Osteoblast (primary cell): ENCODE data around the gene SLC18A2. TPM values are rescaled to one million over a fixed set of nuclear protein-coding genes. Genes with fewer than 3 reads are reported as not detected.

Experiments
- DNase-seq: peaks from one replicate; pipeline ENCODE4 v3.0.0; 2011; ENCODE audit warnings: low spot score, mixed read lengths; ENCODE audit not compliant: insufficient read length; ENCODE audit errors: missing footprints
- H2AFZ ChIP-seq: 2 replicates; pipeline ENCODE4 v1.6.0; 2011; ENCODE audit warnings: mild to moderate bottlenecking, low read length
- H3K27ac ChIP-seq: 2 replicates; pipeline ENCODE4 v1.5.1; 2011; ENCODE audit warnings: mild to moderate bottlenecking, low read depth, low read length, moderate library complexity
- H3K27me3 ChIP-seq: 2 replicates; pipeline ENCODE4 v1.6.0; 2012; ENCODE audit warnings: mild to moderate bottlenecking, control low read depth, inconsistent platforms, low read length, moderate library complexity; ENCODE audit not compliant: insufficient read depth
- H3K36me3 ChIP-seq: 2 replicates; pipeline ENCODE4 v1.5.1; 2011; ENCODE audit warnings: mild to moderate bottlenecking, low read length, control low read depth, moderate library complexity; ENCODE audit not compliant: insufficient read depth
- H3K4me1 ChIP-seq: 2 replicates; pipeline ENCODE4 v1.5.1; 2011; ENCODE audit warnings: mild to moderate bottlenecking, low read length, control low read depth, moderate library complexity; ENCODE audit not compliant: insufficient read depth
- H3K4me2 ChIP-seq: 2 replicates; pipeline ENCODE4 v1.6.0; 2011; ENCODE audit warnings: mild to moderate bottlenecking, low read length; ENCODE audit not compliant: insufficient read depth
- H3K4me3 ChIP-seq: fragments of 200-600 bp; sonication (generic); 3 replicates; pipeline ENCODE4 v1.5.1; 2012; ENCODE audit warnings: mild to moderate bottlenecking, low read length, inconsistent platforms; ENCODE audit not compliant: insufficient read depth
- H3K79me2 ChIP-seq: 2 replicates; pipeline ENCODE4 v1.6.0; 2012; ENCODE audit warnings: mild to moderate bottlenecking, low read length, control low read depth, inconsistent platforms; ENCODE audit not compliant: insufficient read depth
- H3K9me3 ChIP-seq: 2 replicates; pipeline ENCODE4 v1.5.1; 2011; ENCODE audit warnings: low read depth, low read length, control low read depth
- H4K20me1 ChIP-seq: 2 replicates; pipeline ENCODE4 v1.6.0; 2012; ENCODE audit warnings: mild to moderate bottlenecking, low read length, control low read depth; ENCODE audit not compliant: insufficient read depth
- total RNA-seq: library from RNA; depleted of rRNA; stranded (reverse); fragments of >200 nt; gene quantifications from 2 replicates; pipeline ENCODE4 v1.2.3, GENCODE V29; 2012
- TF ChIP-seq, protein P1 (sequence below): IDR thresholded peaks from 2 replicates; pipeline ENCODE4 v1.5.1; 2011; ENCODE audit warnings: mild to moderate bottlenecking, low read depth, low read length, moderate library complexity; ENCODE audit errors: extremely low read depth

The SLC18A2 gene
- total RNA-seq, 1 donor = not detected

DNA sequence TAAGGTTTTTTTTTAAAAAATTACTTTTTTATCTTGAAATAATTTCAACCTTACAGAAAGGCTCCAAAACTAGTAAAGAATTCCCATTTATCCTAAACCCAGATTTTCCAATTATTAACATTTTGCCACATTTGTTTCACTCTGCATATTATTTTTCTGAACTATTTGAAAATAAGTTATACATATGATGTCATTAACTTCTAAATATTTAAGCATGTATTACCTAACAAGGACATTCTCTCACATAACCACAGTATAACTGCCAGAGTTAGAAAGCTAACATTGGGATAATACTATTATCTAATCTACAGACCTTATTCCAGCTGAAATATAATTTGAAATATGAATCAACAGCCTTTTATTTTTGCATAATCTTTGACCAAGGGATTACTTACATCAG lies 65.8 kb downstream of the SLC18A2 start:
- Histone ChIP-seq H2AFZ (no peak overlapping the region), H3K4me2 (no peak overlapping the region), H3K36me3 (no peaks in the 10 kb centered on the region), H3K79me2 (peaks cover 2% of the 10 kb centered on the region), H3K4me1 (no peaks in the 10 kb centered on the region), H3K27me3 (no peaks in the 10 kb centered on the region), H3K27ac (no peak overlapping the region), H4K20me1 (peaks cover 2% of the 10 kb centered on the region), H3K4me3 (no peak overlapping the region), H3K9me3 (no peaks in the 10 kb centered on the region)
- DNase-seq = no peak
- TF ChIP-seq, protein P1, sequence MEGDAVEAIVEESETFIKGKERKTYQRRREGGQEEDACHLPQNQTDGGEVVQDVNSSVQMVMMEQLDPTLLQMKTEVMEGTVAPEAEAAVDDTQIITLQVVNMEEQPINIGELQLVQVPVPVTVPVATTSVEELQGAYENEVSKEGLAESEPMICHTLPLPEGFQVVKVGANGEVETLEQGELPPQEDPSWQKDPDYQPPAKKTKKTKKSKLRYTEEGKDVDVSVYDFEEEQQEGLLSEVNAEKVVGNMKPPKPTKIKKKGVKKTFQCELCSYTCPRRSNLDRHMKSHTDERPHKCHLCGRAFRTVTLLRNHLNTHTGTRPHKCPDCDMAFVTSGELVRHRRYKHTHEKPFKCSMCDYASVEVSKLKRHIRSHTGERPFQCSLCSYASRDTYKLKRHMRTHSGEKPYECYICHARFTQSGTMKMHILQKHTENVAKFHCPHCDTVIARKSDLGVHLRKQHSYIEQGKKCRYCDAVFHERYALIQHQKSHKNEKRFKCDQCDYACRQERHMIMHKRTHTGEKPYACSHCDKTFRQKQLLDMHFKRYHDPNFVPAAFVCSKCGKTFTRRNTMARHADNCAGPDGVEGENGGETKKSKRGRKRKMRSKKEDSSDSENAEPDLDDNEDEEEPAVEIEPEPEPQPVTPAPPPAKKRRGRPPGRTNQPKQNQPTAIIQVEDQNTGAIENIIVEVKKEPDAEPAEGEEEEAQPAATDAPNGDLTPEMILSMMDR = no peak

DNA sequence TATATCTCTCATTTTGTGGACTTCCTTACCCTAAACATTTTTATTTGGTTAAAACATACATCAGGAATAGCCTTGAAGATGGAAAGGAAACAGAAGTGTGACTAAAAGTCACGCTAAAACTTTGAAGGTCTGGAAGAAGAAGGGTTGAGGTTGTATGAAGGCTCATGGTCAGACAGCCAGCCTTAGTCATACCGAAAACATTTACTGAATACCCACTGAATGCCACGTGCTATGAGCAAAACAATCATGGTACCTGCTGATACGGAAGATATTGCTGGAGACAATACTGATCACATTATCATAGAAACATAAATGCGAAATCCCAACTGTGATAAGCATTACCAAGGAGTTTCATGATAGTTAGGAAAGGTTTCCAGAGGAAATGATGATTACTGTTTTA lies 70.3 kb downstream of the SLC18A2 start:
- Histone ChIP-seq H3K27ac (no peak overlapping the region), H3K27me3 (no peaks in the 10 kb centered on the region), H3K9me3 (no peaks in the 10 kb centered on the region), H3K4me1 (no peaks in the 10 kb centered on the region), H3K4me2 (no peak overlapping the region), H3K79me2 (peaks cover 2% of the 10 kb centered on the region), H3K36me3 (no peaks in the 10 kb centered on the region), H4K20me1 (peaks cover 2% of the 10 kb centered on the region), H3K4me3 (no peak overlapping the region), H2AFZ (no peak overlapping the region)
- TF ChIP-seq, protein P1 = no peak
- no peak for DNase-seq

DNA sequence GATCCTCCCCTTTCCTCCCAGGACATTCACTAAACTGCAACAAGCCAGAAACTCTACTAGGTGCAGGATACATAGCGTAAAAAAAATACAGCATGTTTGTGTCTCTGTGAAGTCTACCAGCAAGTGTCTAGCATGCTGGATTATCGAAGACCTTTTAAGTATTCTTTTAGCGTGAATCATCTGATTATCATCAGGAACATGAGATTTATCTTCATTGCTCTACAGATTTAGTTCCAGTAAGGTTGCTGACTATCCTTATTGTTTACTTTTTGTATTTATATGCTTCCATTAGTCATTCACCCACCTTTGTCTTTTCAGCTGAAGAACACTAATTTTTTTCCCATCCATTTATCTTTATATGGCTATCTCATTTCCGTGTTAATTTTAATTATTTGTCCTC lies 71.5 kb downstream of the SLC18A2 start:
- DNase-seq = no peak
- Histone ChIP-seq H3K9me3 (no peaks in the 10 kb centered on the region), H3K27ac (no peak overlapping the region), H4K20me1 (peaks cover 2% of the 10 kb centered on the region), H3K4me3 (no peak overlapping the region), H3K4me1 (no peaks in the 10 kb centered on the region), H2AFZ (no peak overlapping the region), H3K79me2 (peaks cover 2% of the 10 kb centered on the region), H3K36me3 (no peaks in the 10 kb centered on the region), H3K27me3 (no peaks in the 10 kb centered on the region), H3K4me2 (no peak overlapping the region)
- TF ChIP-seq, protein P1 = no peak

DNA sequence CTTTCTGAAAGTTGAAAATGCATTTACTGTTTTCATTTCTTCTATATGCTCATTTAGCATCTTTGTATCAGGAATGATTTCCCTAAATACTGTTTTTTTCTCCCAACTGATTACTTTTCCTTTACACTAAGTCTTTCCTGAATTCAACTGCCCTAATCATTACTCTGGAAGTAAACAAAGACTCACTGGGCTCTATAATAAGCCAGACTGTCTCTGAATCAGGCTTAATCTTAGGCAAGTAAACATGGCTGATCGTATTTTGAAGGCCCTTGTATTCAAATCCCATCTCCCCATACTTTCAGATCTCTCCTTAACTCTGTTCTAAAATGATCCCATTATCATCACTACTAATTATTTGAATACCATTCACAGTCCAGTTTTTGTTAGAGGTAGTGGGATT lies 72.7 kb downstream of the SLC18A2 start:
- Histone ChIP-seq H3K79me2 (peaks cover 2% of the 10 kb centered on the region), H3K4me1 (no peaks in the 10 kb centered on the region), H2AFZ (no peak overlapping the region), H3K36me3 (no peaks in the 10 kb centered on the region), H3K4me3 (no peak overlapping the region), H4K20me1 (peaks cover 2% of the 10 kb centered on the region), H3K27ac (no peak overlapping the region), H3K4me2 (no peak overlapping the region), H3K9me3 (no peaks in the 10 kb centered on the region), H3K27me3 (no peaks in the 10 kb centered on the region)
- TF ChIP-seq, protein P1 = no peak
- no peak for DNase-seq
